GM19023 (cell line): Measurements from ENCODE around the gene TCEAL1.
A peak's percentile ranks its signal among the peaks of the same experiment; 100 is the strongest.
"Not testable (repeated sequence)": the region's sequence is repeated elsewhere in the genome, so short reads cannot be mapped to it uniquely, and the experiment has no call there.

ENCODE experiments used
- ATAC-seq: cut with Tn5 transposase; IDR thresholded peaks from one replicate; pipeline ENCODE4 v1.9.1; 2021; ENCODE audit warnings: mild to moderate bottlenecking, moderate library complexity; ENCODE audit not compliant: unreplicated experiment

Gene TCEAL1

GRCh38 chrX:103628386-103629317 is at the start of gene TCEAL1:
TCEAL1 (plus strand) TSS chrX:103628975; CDS start chrX:103629917, 942 bp downstream.
- peak; percentile 72 for ATAC-seq

DNA sequence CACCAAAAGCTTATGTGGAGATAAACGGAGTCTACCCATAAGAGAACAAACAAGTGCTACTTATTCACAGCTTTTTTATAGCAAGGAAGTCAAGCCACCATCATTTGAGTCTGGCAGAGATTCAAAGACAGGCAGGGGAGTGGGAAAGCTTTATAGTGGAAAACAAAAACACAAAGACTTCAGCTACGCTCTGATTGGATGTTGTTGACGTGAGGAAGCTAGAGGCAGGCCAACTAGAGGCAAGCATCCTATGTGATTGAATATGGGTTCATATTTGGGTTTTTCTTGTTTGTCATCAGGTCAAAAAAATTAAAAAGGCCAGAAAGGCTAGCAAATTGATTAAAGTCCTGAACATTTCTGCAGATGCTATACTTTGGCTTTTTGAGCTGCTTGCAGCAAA is 44.2 kb upstream of the TCEAL1 start:
- ATAC-seq: no peak

DNA sequence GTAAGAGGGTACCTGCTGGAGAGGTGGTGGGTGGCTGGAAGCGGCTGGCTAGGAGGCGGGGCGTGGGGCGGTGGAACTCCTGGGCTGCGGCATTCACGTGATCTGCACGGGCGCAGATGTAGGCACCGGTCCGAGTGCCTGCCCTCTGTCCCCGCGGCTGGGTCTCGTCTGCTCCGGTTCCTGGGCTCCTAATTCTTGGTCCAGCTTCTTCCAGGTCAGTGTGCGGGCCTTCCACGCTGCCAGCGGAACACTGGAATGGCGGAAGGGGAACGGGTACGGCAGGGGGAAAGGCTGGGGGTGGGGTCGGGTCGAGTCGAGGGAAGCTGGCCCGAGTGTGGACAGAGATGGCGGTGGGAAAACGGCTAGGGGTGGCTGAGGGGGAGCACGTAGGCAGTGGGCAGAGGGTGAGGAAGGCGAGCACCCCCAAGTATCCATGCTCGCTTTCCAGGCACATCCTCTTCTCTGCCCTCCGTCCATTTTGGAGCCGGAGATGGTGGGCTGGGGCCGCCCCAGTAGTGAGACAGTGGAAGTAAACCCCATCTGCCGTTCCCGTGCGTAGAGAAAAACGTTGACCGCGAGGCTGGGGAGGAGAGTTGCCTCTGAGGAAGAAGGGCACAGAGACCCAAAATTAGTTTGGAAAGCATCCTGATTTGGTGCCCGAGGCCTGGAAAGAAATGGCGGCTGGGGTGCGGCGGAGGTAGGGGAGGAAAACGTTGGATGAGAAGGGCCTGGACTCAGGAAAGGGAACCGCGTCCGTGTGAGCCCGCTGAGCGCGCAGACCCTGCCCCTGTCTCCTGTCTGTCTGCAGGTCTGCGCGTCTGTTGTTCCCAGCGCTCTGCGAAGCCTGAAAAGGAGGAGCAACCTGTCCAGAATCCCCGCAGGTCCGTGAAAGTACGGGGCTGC is 43.1 kb upstream of the TCEAL1 start, which contains the start of gene TCEAL4:
Gene TCEAL4, plus strand, starts transcription at position 105 of the 903 bp plus-strand sequence. CDS start 1,161 bp downstream, outside the sequence.
- ATAC-seq: peak; percentile 84

GRCh38 chrX:103586314-103586646 is 42.5 kb upstream of the TCEAL1 start:
- ATAC-seq: peak; percentile 14

- no peak for ATAC-seq
Observed at GRCh38 chrX:103586659-103587058, 42.1 kb upstream of the TCEAL1 start.

GRCh38 chrX:103592295-103592694 is 36.5 kb upstream of the TCEAL1 start:
- ATAC-seq: not testable (repeated sequence)

DNA sequence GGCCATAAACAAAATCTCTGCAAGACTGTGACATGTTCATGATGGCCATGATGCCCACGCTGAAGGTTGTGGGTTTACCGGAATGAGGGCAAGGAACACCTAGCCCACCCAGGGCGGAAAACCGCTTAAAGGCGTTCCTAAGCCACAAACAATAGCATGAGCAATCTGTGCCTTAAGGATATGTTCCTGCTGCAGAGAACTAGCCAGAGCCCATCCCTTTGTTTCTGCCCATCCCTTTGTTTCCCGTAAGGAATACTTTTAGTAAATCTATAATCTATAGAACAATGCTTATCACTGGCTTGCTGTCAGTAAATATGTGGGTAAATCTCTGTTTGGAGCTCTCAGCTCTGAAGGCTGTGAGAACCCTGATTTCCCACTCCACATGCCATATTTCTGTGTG is 33.6 kb upstream of the TCEAL1 start:
- ATAC-seq: not testable (repeated sequence)

- ATAC-seq: peak; percentile 83
Observed at GRCh38 chrX:103607364-103608305, 21.1 kb upstream of the TCEAL1 start, which contains the start of gene TCEAL3. TCEAL3 (plus strand) TSS chrX:103607963; CDS start chrX:103609065, 1,102 bp downstream.

- ATAC-seq: peak; percentile 22
Observed at GRCh38 chrX:103608306-103608963, 20.3 kb upstream of the TCEAL1 start.

DNA sequence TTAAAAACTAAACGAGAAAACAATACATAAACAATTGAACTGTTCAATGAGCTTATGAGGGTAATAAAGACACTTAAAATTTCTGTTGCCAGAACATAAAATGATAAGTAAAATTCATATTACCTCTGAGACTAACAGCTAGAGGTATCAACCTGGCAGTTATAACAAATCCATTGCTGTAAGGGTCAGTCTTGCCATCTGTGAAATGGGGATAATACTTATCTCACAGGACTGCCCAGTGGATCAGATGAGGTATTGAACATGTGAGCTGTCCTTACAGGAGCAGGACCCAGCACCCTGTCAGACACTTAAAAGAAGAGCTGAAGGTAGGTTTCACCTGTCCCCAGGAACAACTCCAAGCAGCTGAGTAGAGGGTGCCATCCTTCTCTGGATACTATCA is 18.5 kb upstream of the TCEAL1 start:
- ATAC-seq: no peak

- ATAC-seq: no peak
Observed at GRCh38 chrX:103613362-103613890, 15.3 kb upstream of the TCEAL1 start.

DNA sequence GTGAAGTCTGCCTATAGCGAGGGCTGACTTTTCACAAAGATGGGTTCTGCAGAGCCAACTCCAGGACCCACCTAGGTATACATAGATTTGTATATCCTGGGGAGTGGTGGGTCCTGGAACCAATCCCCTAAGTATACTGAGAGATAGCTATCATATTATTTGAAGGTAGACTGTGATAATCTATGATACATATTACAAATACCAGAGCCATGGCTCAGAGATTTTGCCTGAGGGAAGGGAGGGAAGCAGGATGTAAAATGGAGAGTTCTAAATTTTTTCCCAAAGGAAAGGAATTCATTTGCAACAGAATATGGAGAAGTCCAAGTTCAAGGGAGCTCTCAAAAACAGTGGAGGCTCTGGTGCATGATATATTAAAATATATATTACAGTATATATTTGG is 13.8 kb upstream of the TCEAL1 start:
- no peak for ATAC-seq

- ATAC-seq: no peak
Observed at GRCh38 chrX:103615781-103616371, 12.9 kb upstream of the TCEAL1 start.

GRCh38 chrX:103616676-103617186 is 12.0 kb upstream of the TCEAL1 start:
- no peak for ATAC-seq

- no peak for ATAC-seq
Observed at GRCh38 chrX:103624111-103624510, 4.7 kb upstream of the TCEAL1 start.

DNA sequence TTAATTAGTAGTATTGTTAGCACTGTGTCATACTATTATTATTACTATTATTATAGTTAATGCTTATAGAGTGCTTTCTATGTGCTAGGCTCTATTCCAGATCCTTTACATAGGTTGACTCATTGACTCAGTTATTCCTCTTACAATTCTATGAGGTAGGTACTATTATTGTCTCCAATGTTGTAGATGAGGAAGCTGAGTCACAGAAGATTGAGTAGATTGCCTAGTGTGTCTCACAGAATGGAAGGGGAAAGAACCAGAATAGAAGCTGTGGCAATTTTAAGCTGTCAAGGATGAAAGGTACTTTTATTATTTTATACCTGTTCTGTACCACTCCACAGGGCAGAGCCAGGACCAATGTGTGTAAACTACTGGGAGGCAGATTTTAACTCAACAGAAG is 1.9 kb upstream of the TCEAL1 start:
- no peak for ATAC-seq

DNA sequence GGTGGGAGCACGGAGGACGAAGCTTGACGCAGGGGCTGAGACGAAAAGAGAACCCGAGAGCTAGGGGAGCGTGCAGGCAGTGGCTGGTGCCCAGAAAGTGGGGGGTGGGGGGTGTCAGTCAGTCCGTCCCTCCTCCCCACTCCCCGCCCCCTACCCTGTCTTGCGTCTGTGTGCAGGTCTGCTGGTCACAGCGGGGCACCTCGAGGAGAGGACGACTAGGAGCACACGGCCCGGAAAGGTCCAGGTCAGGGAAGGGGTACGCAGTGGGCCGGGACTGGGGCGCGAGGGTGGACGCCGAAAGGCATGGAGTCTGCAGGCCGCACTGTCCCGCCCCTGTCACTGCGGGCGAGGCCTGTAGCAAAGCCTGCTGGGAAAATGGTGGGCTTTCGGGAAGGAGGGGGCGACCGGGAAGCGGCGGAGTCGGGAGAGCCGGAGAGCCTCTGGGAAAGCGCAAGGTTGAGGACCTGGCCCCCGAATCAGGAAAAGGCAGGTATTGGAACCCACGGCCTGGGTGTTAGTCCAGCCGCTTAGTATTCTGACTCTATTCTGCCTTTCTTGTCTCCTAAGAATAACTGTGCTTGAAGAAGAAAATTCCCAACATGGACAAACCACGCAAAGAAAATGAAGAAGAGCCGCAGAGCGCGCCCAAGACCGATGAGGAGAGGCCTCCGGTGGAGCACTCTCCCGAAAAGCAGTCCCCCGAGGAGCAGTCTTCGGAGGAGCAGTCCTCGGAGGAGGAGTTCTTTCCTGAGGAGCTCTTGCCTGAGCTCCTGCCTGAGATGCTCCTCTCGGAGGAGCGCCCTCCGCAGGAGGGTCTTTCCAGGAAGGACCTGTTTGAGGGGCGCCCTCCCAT is 769 bp downstream of the TCEAL1 start:
- peak; percentile 55 for ATAC-seq

DNA sequence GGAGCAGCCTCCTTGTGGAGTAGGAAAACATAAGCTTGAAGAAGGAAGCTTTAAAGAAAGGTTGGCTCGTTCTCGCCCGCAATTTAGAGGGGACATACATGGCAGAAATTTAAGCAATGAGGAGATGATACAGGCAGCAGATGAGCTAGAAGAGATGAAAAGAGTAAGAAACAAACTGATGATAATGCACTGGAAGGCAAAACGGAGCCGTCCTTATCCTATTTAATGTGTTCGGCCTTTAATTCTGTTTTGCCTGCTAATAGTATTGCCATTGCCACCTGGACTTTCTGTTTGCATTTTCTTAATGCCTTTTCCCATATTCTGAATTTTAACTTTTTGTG is 1.4 kb downstream of the TCEAL1 start:
- ATAC-seq: no peak
